K562 (cell line): ENCODE results near the gene FTO. TPM values are rescaled to one million over a fixed set of nuclear protein-coding genes. Genes with fewer than 3 reads are reported as not detected.

Experiments used
- ATAC-seq: fragments of 200-7000 bp; cut with Tn5 transposase; 3 replicates; pipeline ENCODE4 v1.9.1; 2020; ENCODE audit warnings: moderate library complexity
- BruUV-seq: library from RNA; stranded (reverse); fragments of 400-500 nt; replicated peaks from 2 replicates; lab custom pipeline; 2021; lab: Mats Ljungman, UMichigan
- CTCF ChIA-PET: fragments of 300-600 bp; formaldehyde crosslinking; extraction: SDS; loops from one replicate; lab custom pipeline; 2021; ENCODE audit warnings: low intra/inter-chr PET ratio; lab: Yijun Ruan, JAX
- POLR2A ChIA-PET: fragments of 300-600, 350-650 bp; sonication (Branson Sonifier 250); formaldehyde crosslinking; extraction: SDS; loops from one replicate; lab custom pipeline; 2021; ENCODE audit warnings: antibody characterized with exemption, inconsistent platforms; lab: Yijun Ruan, JAX
- DNase-seq, 4 experiments: peaks; one replicate each; pipeline versions ENCODE4 v3.0.0 to v3.0.0-alpha.2; 2011 to 2018; ENCODE audit warnings: low spot score in 3 of 4, mixed read lengths in 3 of 4; ENCODE audit errors: extremely low read depth in 1 of 4
- FAIRE-seq: peaks from 2 replicates; lab custom pipeline; 2011; peaks lifted over from hg19 to GRCh38; lab: Jason Lieb, UNC
- H2AFZ ChIP-seq: 2 replicates; pipeline ENCODE4 v1.6.0; 2011; ENCODE audit warnings: low read depth, low read length, control low read depth, inconsistent platforms
- H3K27ac ChIP-seq: fragments of 200-600 bp; 3 replicates; pipeline ENCODE4 v1.8.0; 2011; ENCODE audit warnings: low read depth, mild to moderate bottlenecking, control low read depth, inconsistent platforms, low read length, moderate library complexity, mixed read lengths; ENCODE audit errors: extremely low read depth
- H3K27me3 ChIP-seq, 2 experiments: fragments of 300-600 bp in 1 of 2; 2 replicates in 1 of 2; 3 replicates in 1 of 2; pipeline versions ENCODE4 v1.6.0 to v1.8.0; 2011; ENCODE audit warnings: inconsistent platforms in 2 of 2, low read length in 2 of 2, mild to moderate bottlenecking in 1 of 2, mixed read lengths in 1 of 2, moderate library complexity in 1 of 2; ENCODE audit not compliant: control insufficient read depth in 2 of 2, insufficient read depth in 2 of 2
- H3K36me3 ChIP-seq: fragments of 300-600 bp; 3 replicates; pipeline ENCODE4 v1.8.0; 2011; ENCODE audit warnings: mild to moderate bottlenecking, low read length, inconsistent platforms; ENCODE audit not compliant: control insufficient read depth, insufficient read depth
- H3K4me1 ChIP-seq, 2 experiments: fragments of 200-600 bp in 1 of 2; replicated peaks in 1 of 2; 2 replicates in 1 of 2; 3 replicates in 1 of 2; pipeline versions ENCODE4 v1.5.1 to v1.8.0; 2011; ENCODE audit warnings: inconsistent platforms in 2 of 2, low read length in 2 of 2, mild to moderate bottlenecking in 1 of 2, mixed read lengths in 1 of 2, moderate library complexity in 1 of 2; ENCODE audit not compliant: control insufficient read depth in 2 of 2, insufficient read depth in 2 of 2
- H3K4me2 ChIP-seq: 2 replicates; pipeline ENCODE4 v1.6.1; 2011; ENCODE audit warnings: low read length, control low read depth, inconsistent platforms, mixed read lengths; ENCODE audit not compliant: insufficient read depth
- H3K4me3 ChIP-seq: fragments of 200-600 bp; sonication (generic), shearing (Covaris generic); 2 replicates; pipeline ENCODE4 v1.5.1; 2016; ENCODE audit warnings: control low read depth, inconsistent platforms
- H3K79me2 ChIP-seq: fragments of 200-600 bp; 3 replicates; pipeline ENCODE4 v1.8.0; 2011; ENCODE audit warnings: low read length, inconsistent platforms; ENCODE audit not compliant: control insufficient read depth, insufficient read depth
- H3K9ac ChIP-seq, 2 experiments: 2 replicates each; pipeline versions ENCODE4 v1.6.0 to v1.6.1; 2011; ENCODE audit warnings: low read depth in 2 of 2, low read length in 2 of 2, control low read depth in 1 of 2, inconsistent platforms in 1 of 2, mild to moderate bottlenecking in 1 of 2, mixed read lengths in 1 of 2; ENCODE audit not compliant: insufficient read depth in 1 of 2
- H3K9me1 ChIP-seq: one replicate; pipeline ENCODE4 v1.6.0; 2011; ENCODE audit warnings: inconsistent platforms, mild to moderate bottlenecking, low read length, moderate library complexity; ENCODE audit not compliant: control insufficient read depth, insufficient read depth
- H3K9me3 ChIP-seq: replicated peaks from 2 replicates; pipeline ENCODE4 v1.5.1; 2011; ENCODE audit warnings: low read depth, low read length, inconsistent platforms; ENCODE audit not compliant: control insufficient read depth, insufficient read depth
- H4K20me1 ChIP-seq: replicated peaks from 2 replicates; pipeline ENCODE4 v1.6.1; 2011; ENCODE audit warnings: low read length, inconsistent platforms, mixed read lengths; ENCODE audit not compliant: control insufficient read depth, insufficient read depth
- ATF3 ChIP-seq, 2 experiments: fragments of 450-650 bp in 1 of 2; sonication (generic) in 1 of 2; formaldehyde crosslinking in 1 of 2; IDR thresholded peaks in 1 of 2; conservative IDR thresholded peaks in 1 of 2; 2 replicates each; pipeline versions ENCODE4 v1.6.1 to v1.8.1; 2016 to 2023; ENCODE audit warnings: mild to moderate bottlenecking in 2 of 2, moderate library complexity in 2 of 2, inconsistent platforms in 1 of 2, missing genetic modification reagents in 1 of 2
- RBBP5 ChIP-seq: fragments of 200-600 bp; sonication (generic); IDR thresholded peaks from 2 replicates; pipeline ENCODE4 v1.6.1; 2012; ENCODE audit warnings: borderline replicate concordance, mild to moderate bottlenecking, low read length, control low read depth, inconsistent platforms; ENCODE audit not compliant: insufficient read depth, poor library complexity, severe bottlenecking
- ZZZ3 ChIP-seq: fragments of 450-650 bp; IDR thresholded peaks from 2 replicates; pipeline ENCODE4 v1.6.1; 2016; ENCODE audit warnings: antibody characterized with exemption, mild to moderate bottlenecking, moderate library complexity
- WGBS: fragments of 100-300 bp; shearing (Covaris generic); methylation state at CpG from one replicate; pipeline ENCODE4 v1.1.6; 2016; ENCODE audit warnings: low coverage, mixed read lengths; ENCODE audit not compliant: insufficient coverage; ENCODE audit errors: missing lambda C conversion rate; 5-methylcytosine and 5-hydroxymethylcytosine counted together
- in situ Hi-C: fragments of 300-500 bp; cut with MboI; formaldehyde crosslinking; loops from 4 replicates; pipeline ENCODE4 v1.15.0; 2018; ENCODE audit warnings: inconsistent platforms, mixed read lengths
- intact Hi-C: fragments of 100-400 bp; cut with micrococcal nuclease; formaldehyde crosslinking; loops from 2 replicates; pipeline ENCODE4 v1.14.2; 2022
- polyA plus RNA-seq, 8 experiments: library from polyadenylated mRNA; depleted of rRNA in 4 of 8; stranded (reverse) in 5 of 8; unstranded in 3 of 8; fragments of >200 nt; fragmentation: Nextera tagmentation in 2 of 8; fragmentation: Illumina TruSeq in 1 of 8; extraction: Ambion mirVana in 2 of 8; extraction: Trizol in 1 of 8; gene quantifications; 2 replicates each; pipeline versions ENCODE4 v1.2.1 to v1.2.3, GENCODE V29; 2011 to 2014; ENCODE audit warnings: inconsistent platforms in 1 of 8, missing spikeins in 1 of 8
- total RNA-seq, 7 experiments: library from RNA; depleted of rRNA in 6 of 7; stranded (reverse); fragments of >200 nt in 6 of 7; fragmentation: Illumina TruSeq in 2 of 7; extraction: Trizol in 2 of 7; gene quantifications; 2 replicates each; pipeline versions ENCODE4 v1.2.1 to v1.2.3, GENCODE V29; 2011 to 2021; ENCODE audit warnings: low replicate concordance in 1 of 7

Gene FTO
- total and polyA plus RNA-seq, 9 of the 15 experiments (the other 6 are each of a cell fraction or from before 2014, with no cell fraction given): 11.3 to 27.7 (median 25.5) TPM

- no peaks in the 10 kb centered on the region for H3K79me2 ChIP-seq
- H3K4me1 ChIP-seq: no peaks in the 10 kb centered on the region
- H3K27ac ChIP-seq: no peak overlapping the region
- H3K27me3 ChIP-seq: peaks cover 0 to 5% of the 10 kb centered on the region in 2 experiments; a peak in 1 of 5 replicates
- ATAC-seq (no peak), DNase-seq (no peak), FAIRE-seq (no peak)
- CTCF ChIA-PET: no interaction called here
- no peak overlapping the region for H3K4me2 ChIP-seq
- no peaks in the 10 kb centered on the region for H3K9me1 ChIP-seq
- WGBS: 1% methylated on average over 8 of the region's 9 CpGs
- no TSS peak for BruUV-seq
- H4K20me1 ChIP-seq: no peaks in the 10 kb centered on the region
- H2AFZ ChIP-seq: no peak overlapping the region
- no peak overlapping the region for H3K4me3 ChIP-seq
- H3K36me3 ChIP-seq: no peaks in the 10 kb centered on the region
- TF ChIP-seq RBBP5: no peak
- no peak for TF ChIP-seq ZZZ3
- TF ChIP-seq ATF3 (IDR thresholded peaks at IDR 0.05): peak; percentile 13; the same call in 1 of the 2 replicates
- TF ChIP-seq ATF3 (CRISPR knock-in tag; conservative IDR thresholded peaks at IDR 0.05): no peak
- no peaks in the 10 kb centered on the region for H3K9me3 ChIP-seq
- intact Hi-C loops: no loop called here
- in situ Hi-C loops: no loop called here
- H3K9ac ChIP-seq: no peak overlapping the region
- POLR2A ChIA-PET: interaction anchor here (1.1 kb wide), 1 partner anchor 11 kb away, joined by 3 read pairs; no protein-coding TSS in a partner anchor
Measured at GRCh38 chr16:54077050-54077821, 373.3 kb downstream of the FTO start.
